DOHH2 (cell line): ENCODE data around the gene KLK14.

Experiments
- H3F3A ChIP-seq: fragments of 200-600 bp; sonication (generic), shearing (Covaris generic); 2 replicates; pipeline ENCODE4 v1.6.0; 2016; ENCODE audit warnings: antibody characterized with exemption, mild to moderate bottlenecking; ENCODE audit not compliant: control insufficient read depth, insufficient read depth
- H3K27ac ChIP-seq: fragments of 200-600 bp; sonication (generic); 2 replicates; pipeline ENCODE4 v1.5.1; 2014; ENCODE audit warnings: low read depth, mild to moderate bottlenecking, low read length, moderate library complexity
- H3K27me3 ChIP-seq: fragments of 200-600 bp; sonication (generic); 2 replicates; pipeline ENCODE4 v1.6.1; 2014; ENCODE audit warnings: mild to moderate bottlenecking, low read length, mixed read lengths; ENCODE audit not compliant: control insufficient read depth
- H3K36me3 ChIP-seq: fragments of 200-600 bp; sonication (generic); 2 replicates; pipeline ENCODE4 v1.6.1; 2014; ENCODE audit warnings: mild to moderate bottlenecking, low read length, moderate library complexity, mixed read lengths; ENCODE audit not compliant: control insufficient read depth
- H3K4me1 ChIP-seq: fragments of 200-600 bp; sonication (generic); 2 replicates; pipeline ENCODE4 v1.6.1; 2014; ENCODE audit warnings: mild to moderate bottlenecking, low read length, mixed read lengths; ENCODE audit not compliant: control insufficient read depth
- H3K4me2 ChIP-seq: fragments of 200-600 bp; sonication (generic); 2 replicates; pipeline ENCODE4 v1.6.0; 2014; ENCODE audit warnings: mild to moderate bottlenecking, low read length, moderate library complexity
- H3K4me3 ChIP-seq: fragments of 200-600 bp; sonication (generic); 2 replicates; pipeline ENCODE4 v1.5.1; 2014; ENCODE audit warnings: mild to moderate bottlenecking, low read length, mixed read lengths
- H3K79me2 ChIP-seq: fragments of 200-600 bp; sonication (generic); 2 replicates; pipeline ENCODE4 v1.6.1; 2014; ENCODE audit warnings: mild to moderate bottlenecking, low read length, mixed read lengths; ENCODE audit not compliant: control insufficient read depth
- H3K9me2 ChIP-seq: fragments of 200-600 bp; sonication (generic); replicated peaks from 2 replicates; pipeline ENCODE4 v1.6.1; 2014; ENCODE audit warnings: mild to moderate bottlenecking, low read length, mixed read lengths; ENCODE audit not compliant: control insufficient read depth
- H3K9me3 ChIP-seq: fragments of 200-600 bp; sonication (generic); 2 replicates; pipeline ENCODE4 v1.6.1; 2014; ENCODE audit warnings: antibody characterized with exemption, low read length, mixed read lengths; ENCODE audit not compliant: control insufficient read depth, insufficient read depth
- H4K20me1 ChIP-seq: fragments of 200-600 bp; sonication (generic); 2 replicates; pipeline ENCODE4 v1.6.0; 2014; ENCODE audit warnings: low read depth, mild to moderate bottlenecking, antibody characterized with exemption, low read length, moderate library complexity; ENCODE audit not compliant: control insufficient read depth, insufficient read depth
- CTCF ChIP-seq: fragments of 200-600 bp; sonication (generic); IDR thresholded peaks from one replicate; pipeline ENCODE4 v1.5.1; 2014; ENCODE audit warnings: antibody characterized with exemption, mild to moderate bottlenecking, low read depth, low read length; ENCODE audit not compliant: poor library complexity, severe bottlenecking
- EZH2phosphoT487 ChIP-seq: fragments of 200-600 bp; sonication (generic); IDR thresholded peaks from 2 replicates; pipeline ENCODE4 v1.6.1; 2017; ENCODE audit warnings: borderline replicate concordance, mild to moderate bottlenecking, antibody characterized with exemption, low read length, moderate library complexity, mixed read lengths

Gene KLK14

DNA sequence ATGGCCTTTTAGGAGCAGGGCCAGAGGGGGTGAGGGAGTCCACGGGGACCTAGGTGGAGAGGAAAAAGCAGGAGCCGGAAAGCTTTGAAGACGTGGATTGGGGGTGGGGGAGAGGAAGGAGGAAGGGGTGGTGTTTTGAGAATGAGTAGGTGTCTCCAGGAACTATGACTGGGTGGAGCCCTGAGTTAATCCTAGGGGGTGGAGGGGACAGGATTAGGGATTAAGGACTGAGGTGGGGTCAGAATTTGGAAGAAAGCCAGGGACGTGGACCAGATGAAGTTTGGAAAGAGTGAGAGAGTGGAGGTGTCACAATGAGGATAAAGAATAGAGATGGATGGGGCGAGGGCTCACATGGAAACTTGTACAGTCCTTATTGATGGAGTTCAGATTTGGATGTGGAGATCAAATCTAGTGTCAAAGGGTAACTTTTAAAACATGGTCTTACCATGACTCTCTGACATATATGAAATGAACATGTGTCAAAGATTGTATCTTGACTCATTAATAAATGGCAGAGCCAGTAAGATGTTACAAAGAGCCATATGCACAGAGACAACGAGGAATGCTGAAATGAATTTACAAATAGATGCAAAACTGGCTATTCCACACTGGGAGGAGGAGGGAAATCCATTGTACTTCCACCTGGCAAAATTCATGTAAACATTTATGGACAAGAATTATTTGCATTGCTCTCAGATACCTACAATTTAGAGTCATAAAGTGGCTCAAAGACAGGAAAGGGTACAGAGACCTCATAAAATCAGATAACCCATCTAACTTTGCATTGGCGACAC is 16.1 kb downstream of the KLK14 start:
- H3K79me2 ChIP-seq, result no peaks in the 10 kb centered on the region
- H3K4me2 ChIP-seq, result no peak overlapping the region
- no peaks in the 10 kb centered on the region for H3K36me3 ChIP-seq
- H3K4me3 ChIP-seq, result no peak overlapping the region
- no peaks in the 10 kb centered on the region for H3K4me1 ChIP-seq
- H3K9me2 ChIP-seq, result no peaks in the 10 kb centered on the region
- H3F3A ChIP-seq, result no peaks in the 10 kb centered on the region
- H3K27ac ChIP-seq, result no peak overlapping the region
- H3K27me3 ChIP-seq, result 0 out of 2 replicates have a peak, but pooled peaks cover 7% of the 10 kb centered on the region
- TF ChIP-seq CTCF (no peak), EZH2phosphoT487 (no peak)
- no peaks in the 10 kb centered on the region for H4K20me1 ChIP-seq
- no peaks in the 10 kb centered on the region for H3K9me3 ChIP-seq

GRCh38 chr19:51065221-51065960 is 17.3 kb downstream of the KLK14 start:
- Histone ChIP-seq H3K27me3 (0 out of 2 replicates have a peak, but pooled peaks cover 6% of the 10 kb centered on the region), H3K27ac (no peak overlapping the region), H3K9me3 (no peaks in the 10 kb centered on the region), H3K4me2 (no peak overlapping the region), H4K20me1 (no peaks in the 10 kb centered on the region), H3K4me1 (no peaks in the 10 kb centered on the region), H3K79me2 (no peaks in the 10 kb centered on the region), H3K36me3 (no peaks in the 10 kb centered on the region), H3F3A (no peaks in the 10 kb centered on the region), H3K9me2 (no peaks in the 10 kb centered on the region), H3K4me3 (no peak overlapping the region)
- TF ChIP-seq CTCF, result no peak
- no peak for TF ChIP-seq EZH2phosphoT487

GRCh38 chr19:51064534-51065220 is 18.0 kb downstream of the KLK14 start, which contains the start of gene KLK13:
TSS of gene KLK13 (minus strand) at chr19:51065092. CDS start at chr19:51065067, 25 bp downstream.
- H4K20me1 ChIP-seq, result no peaks in the 10 kb centered on the region
- no peaks in the 10 kb centered on the region for H3F3A ChIP-seq
- H3K9me3 ChIP-seq, result no peaks in the 10 kb centered on the region
- no peaks in the 10 kb centered on the region for H3K4me1 ChIP-seq
- TF ChIP-seq CTCF, result no peak
- TF ChIP-seq EZH2phosphoT487, result no peak
- H3K36me3 ChIP-seq, result no peaks in the 10 kb centered on the region
- no peaks in the 10 kb centered on the region for H3K9me2 ChIP-seq
- H3K79me2 ChIP-seq, result no peaks in the 10 kb centered on the region
- H3K4me3 ChIP-seq, result no peak within 1 kb of the TSS
- no peak within 1 kb of the TSS for H3K27ac ChIP-seq
- H3K27me3 ChIP-seq, result 0 out of 2 replicates have a peak, but pooled peaks cover 4% of the 10 kb centered on the region
- no peak within 1 kb of the TSS for H3K4me2 ChIP-seq
